ENCODE measurements around the gene FAM163B.

The FAM163B gene

DNA sequence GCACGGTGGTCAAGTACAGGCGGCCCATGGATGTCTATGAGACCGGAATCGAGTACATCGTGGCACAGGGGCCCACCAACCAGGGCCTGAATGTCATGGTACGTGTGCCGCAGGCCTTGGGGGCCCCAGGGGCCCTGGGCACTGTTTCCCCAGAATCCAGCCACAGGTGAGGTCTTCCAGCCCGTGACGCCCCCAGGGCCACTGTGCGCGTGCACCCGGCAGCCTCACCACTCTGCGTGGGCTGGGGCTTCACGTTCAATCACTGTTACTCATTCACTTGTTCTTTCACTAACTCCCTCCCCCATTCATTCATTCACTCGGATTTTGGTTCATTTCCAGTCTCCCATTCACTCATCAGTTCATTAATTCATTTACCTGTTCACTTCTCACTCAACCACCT lies 62.1 kb downstream of the FAM163B start:
- TF ChIP-seq, protein P1, sequence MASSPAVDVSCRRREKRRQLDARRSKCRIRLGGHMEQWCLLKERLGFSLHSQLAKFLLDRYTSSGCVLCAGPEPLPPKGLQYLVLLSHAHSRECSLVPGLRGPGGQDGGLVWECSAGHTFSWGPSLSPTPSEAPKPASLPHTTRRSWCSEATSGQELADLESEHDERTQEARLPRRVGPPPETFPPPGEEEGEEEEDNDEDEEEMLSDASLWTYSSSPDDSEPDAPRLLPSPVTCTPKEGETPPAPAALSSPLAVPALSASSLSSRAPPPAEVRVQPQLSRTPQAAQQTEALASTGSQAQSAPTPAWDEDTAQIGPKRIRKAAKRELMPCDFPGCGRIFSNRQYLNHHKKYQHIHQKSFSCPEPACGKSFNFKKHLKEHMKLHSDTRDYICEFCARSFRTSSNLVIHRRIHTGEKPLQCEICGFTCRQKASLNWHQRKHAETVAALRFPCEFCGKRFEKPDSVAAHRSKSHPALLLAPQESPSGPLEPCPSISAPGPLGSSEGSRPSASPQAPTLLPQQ (tag by site-specific recombination; IDR thresholded peaks at IDR 0.05) = no peak
- TF ChIP-seq, protein P2, sequence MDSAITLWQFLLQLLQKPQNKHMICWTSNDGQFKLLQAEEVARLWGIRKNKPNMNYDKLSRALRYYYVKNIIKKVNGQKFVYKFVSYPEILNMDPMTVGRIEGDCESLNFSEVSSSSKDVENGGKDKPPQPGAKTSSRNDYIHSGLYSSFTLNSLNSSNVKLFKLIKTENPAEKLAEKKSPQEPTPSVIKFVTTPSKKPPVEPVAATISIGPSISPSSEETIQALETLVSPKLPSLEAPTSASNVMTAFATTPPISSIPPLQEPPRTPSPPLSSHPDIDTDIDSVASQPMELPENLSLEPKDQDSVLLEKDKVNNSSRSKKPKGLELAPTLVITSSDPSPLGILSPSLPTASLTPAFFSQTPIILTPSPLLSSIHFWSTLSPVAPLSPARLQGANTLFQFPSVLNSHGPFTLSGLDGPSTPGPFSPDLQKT (IDR thresholded peaks at IDR 0.05; ENCODE audit: borderline replicate concordance, low read depth, low read length) = no peak
- TF ChIP-seq ZNF548 (tag by site-specific recombination; IDR thresholded peaks at IDR 0.05) (no peak), ZNF610 (tag by site-specific recombination; IDR thresholded peaks at IDR 0.05; ENCODE audit: borderline replicate concordance) (no peak), ZNF596 (tag by site-specific recombination; IDR thresholded peaks at IDR 0.05) (no peak), ZNF114 (tag by site-specific recombination; IDR thresholded peaks at IDR 0.05) (no peak), ZNF341 (tag by site-specific recombination; IDR thresholded peaks at IDR 0.05; ENCODE audit: low read depth) (no peak), EGR2 (tag by site-specific recombination; IDR thresholded peaks at IDR 0.05; ENCODE audit: low read depth) (no peak), ZNF792 (tag by site-specific recombination; IDR thresholded peaks at IDR 0.05) (no peak), ZBTB48 (tag by site-specific recombination; IDR thresholded peaks at IDR 0.05) (no peak)
- TF ChIP-seq, protein P3, sequence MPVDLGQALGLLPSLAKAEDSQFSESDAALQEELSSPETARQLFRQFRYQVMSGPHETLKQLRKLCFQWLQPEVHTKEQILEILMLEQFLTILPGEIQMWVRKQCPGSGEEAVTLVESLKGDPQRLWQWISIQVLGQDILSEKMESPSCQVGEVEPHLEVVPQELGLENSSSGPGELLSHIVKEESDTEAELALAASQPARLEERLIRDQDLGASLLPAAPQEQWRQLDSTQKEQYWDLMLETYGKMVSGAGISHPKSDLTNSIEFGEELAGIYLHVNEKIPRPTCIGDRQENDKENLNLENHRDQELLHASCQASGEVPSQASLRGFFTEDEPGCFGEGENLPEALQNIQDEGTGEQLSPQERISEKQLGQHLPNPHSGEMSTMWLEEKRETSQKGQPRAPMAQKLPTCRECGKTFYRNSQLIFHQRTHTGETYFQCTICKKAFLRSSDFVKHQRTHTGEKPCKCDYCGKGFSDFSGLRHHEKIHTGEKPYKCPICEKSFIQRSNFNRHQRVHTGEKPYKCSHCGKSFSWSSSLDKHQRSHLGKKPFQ (tag by site-specific recombination; IDR thresholded peaks at IDR 0.05) = no peak
- H3K27ac ChIP-seq (ENCODE audit: extremely low read depth, low read depth, low read length) = no peak overlapping the region
- no peaks in the 10 kb centered on the region for H3K9me3 ChIP-seq (ENCODE audit: control insufficient read depth, insufficient read depth, low read depth, low read length)
- ChIA-PET POLR2A (no interaction called here), CTCF (interaction anchor here (1.3 kb wide), 1 partner anchor 15 kb away, joined by 3 read pairs; no protein-coding TSS in a partner anchor)
- no peak overlapping the region for H3K4me3 ChIP-seq (ENCODE audit: low read depth, low read length)
- no peaks in the 10 kb centered on the region for H3K36me3 ChIP-seq (ENCODE audit: control insufficient read depth in 2 of 2, insufficient read depth in 1 of 2, low read length in 2 of 2)
- no peaks in the 10 kb centered on the region for H3K4me1 ChIP-seq (ENCODE audit: control insufficient read depth, insufficient read depth, low read length)

DNA sequence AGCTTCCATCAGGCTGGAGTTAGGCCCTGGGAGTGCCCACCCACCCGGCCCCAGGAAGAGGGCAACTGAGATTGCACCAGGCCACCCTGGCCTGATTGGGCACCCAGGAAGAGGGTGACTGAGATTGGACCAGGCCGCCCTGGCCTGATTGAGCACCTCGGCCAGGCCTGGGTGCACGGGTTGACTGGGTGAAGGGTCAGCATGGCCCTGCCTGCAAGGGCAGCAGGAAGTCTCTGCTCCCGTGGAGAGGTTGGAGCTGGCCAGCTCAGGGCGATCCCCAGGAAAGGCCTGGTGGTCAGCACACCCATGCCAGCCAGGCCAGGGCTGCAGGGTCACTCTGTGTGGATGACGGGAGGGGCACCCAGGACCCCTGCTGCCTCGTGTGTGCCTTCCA lies 62.9 kb downstream of the FAM163B start:
- Histone ChIP-seq H3K36me3 (ENCODE audit: control insufficient read depth in 2 of 2, insufficient read depth in 1 of 2, low read length in 2 of 2) (no peaks in the 10 kb centered on the region), H3K4me1 (ENCODE audit: control insufficient read depth, insufficient read depth, low read length) (no peaks in the 10 kb centered on the region), H3K4me3 (ENCODE audit: low read depth, low read length) (no peak overlapping the region), H3K9me3 (ENCODE audit: control insufficient read depth, insufficient read depth, low read depth, low read length) (no peaks in the 10 kb centered on the region), H3K27ac (ENCODE audit: extremely low read depth, low read depth, low read length) (no peak overlapping the region)
- TF ChIP-seq KLF7 (tag by site-specific recombination; IDR thresholded peaks at IDR 0.05; ENCODE audit: borderline replicate concordance) (no peak), ZNF2 (tag by site-specific recombination; IDR thresholded peaks at IDR 0.05) (no peak), ZNF140 (tag by site-specific recombination; IDR thresholded peaks at IDR 0.05) (no peak), ZIC2 (tag by site-specific recombination; IDR thresholded peaks at IDR 0.05) (no peak), FEZF1 (tag by site-specific recombination; IDR thresholded peaks at IDR 0.05) (no peak), ZNF529 (tag by site-specific recombination; IDR thresholded peaks at IDR 0.05; ENCODE audit: insufficient replicate concordance) (no peak), GLIS2 (tag by site-specific recombination; IDR thresholded peaks at IDR 0.05) (no peak), ZBTB21 (tag by site-specific recombination; IDR thresholded peaks at IDR 0.05) (no peak), HOXA7 (CRISPR knock-in tag; IDR thresholded peaks at IDR 0.05; ENCODE audit: borderline replicate concordance) (no peak), ZNF621 (tag by site-specific recombination; IDR thresholded peaks at IDR 0.05) (no peak), ZNF843 (tag by site-specific recombination; IDR thresholded peaks at IDR 0.05) (no peak), MYNN (tag by site-specific recombination; IDR thresholded peaks at IDR 0.05; ENCODE audit: borderline replicate concordance) (no peak), ZNF48 (tag by site-specific recombination; IDR thresholded peaks at IDR 0.05) (no peak), ZXDB (tag by site-specific recombination; IDR thresholded peaks at IDR 0.05) (no peak), ZNF555 (tag by site-specific recombination; conservative IDR thresholded peaks at IDR 0.05) (no peak), ZNF211 (tag by site-specific recombination; IDR thresholded peaks at IDR 0.05; ENCODE audit: low read depth) (no peak), ZNF24 (tag by site-specific recombination; IDR thresholded peaks at IDR 0.05) (no peak)
- TF ChIP-seq, protein P4, sequence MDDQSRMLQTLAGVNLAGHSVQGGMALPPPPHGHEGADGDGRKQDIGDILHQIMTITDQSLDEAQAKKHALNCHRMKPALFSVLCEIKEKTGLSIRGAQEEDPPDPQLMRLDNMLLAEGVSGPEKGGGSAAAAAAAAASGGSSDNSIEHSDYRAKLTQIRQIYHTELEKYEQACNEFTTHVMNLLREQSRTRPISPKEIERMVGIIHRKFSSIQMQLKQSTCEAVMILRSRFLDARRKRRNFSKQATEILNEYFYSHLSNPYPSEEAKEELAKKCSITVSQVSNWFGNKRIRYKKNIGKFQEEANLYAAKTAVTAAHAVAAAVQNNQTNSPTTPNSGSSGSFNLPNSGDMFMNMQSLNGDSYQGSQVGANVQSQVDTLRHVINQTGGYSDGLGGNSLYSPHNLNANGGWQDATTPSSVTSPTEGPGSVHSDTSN (CRISPR knock-in tag; IDR thresholded peaks at IDR 0.05) = no peak
- TF ChIP-seq, protein P5, sequence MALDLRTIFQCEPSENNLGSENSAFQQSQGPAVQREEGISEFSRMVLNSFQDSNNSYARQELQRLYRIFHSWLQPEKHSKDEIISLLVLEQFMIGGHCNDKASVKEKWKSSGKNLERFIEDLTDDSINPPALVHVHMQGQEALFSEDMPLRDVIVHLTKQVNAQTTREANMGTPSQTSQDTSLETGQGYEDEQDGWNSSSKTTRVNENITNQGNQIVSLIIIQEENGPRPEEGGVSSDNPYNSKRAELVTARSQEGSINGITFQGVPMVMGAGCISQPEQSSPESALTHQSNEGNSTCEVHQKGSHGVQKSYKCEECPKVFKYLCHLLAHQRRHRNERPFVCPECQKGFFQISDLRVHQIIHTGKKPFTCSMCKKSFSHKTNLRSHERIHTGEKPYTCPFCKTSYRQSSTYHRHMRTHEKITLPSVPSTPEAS (tag by site-specific recombination; IDR thresholded peaks at IDR 0.05) = no peak
- ChIA-PET POLR2A (no interaction called here), CTCF (interaction anchor here (1.3 kb wide), 1 partner anchor 14 kb away, joined by 3 read pairs; no protein-coding TSS in a partner anchor)
